ENCODE measurements around the gene RNF144A. TPM values are rescaled to one million over a fixed set of nuclear protein-coding genes. Genes with fewer than 3 reads are reported as not detected.

The RNF144A gene
- polyA plus RNA-seq, 1 of the 3 experiments (the other 2 are of a cell fraction), result 15.6 TPM

DNA sequence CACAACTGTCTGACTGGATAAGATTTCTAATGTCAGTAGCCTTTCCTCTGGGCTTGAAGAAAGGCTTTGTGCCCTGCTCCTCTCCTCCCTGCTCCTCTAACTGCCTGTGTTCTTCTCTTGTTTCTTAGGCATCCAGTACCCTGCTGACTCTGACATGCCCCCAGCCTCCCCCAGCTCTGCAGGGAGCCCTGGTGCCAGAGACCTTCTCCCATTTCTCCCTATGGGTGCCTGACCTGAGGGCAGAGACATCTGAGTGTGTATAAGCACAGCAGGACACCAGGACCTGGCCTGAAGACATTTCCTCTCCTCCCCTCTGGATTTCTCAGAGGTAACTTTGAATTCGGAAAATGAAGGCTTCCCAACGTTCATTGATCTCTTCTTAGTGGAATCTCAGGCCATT is 23.6 kb downstream of the RNF144A start (continued):
- no peak for TF ChIP-seq USF1 (IDR thresholded peaks at IDR 0.05; ENCODE audit: borderline replicate concordance, low read depth)
- TF ChIP-seq, protein P1, sequence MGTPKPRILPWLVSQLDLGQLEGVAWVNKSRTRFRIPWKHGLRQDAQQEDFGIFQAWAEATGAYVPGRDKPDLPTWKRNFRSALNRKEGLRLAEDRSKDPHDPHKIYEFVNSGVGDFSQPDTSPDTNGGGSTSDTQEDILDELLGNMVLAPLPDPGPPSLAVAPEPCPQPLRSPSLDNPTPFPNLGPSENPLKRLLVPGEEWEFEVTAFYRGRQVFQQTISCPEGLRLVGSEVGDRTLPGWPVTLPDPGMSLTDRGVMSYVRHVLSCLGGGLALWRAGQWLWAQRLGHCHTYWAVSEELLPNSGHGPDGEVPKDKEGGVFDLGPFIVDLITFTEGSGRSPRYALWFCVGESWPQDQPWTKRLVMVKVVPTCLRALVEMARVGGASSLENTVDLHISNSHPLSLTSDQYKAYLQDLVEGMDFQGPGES (IDR thresholded peaks at IDR 0.05; ENCODE audit: low read depth, low read length), result no peak

- Histone ChIP-seq H3K36me3 (replicated peaks in 1 of 2; ENCODE audit: control insufficient read depth in 1 of 2, insufficient read depth in 2 of 2, low read length in 1 of 2) (peaks cover 3 to 36% of the 10 kb centered on the region in 2 experiments), H2AFZ (ENCODE audit: low read depth) (no peak overlapping the region), H4K20me1 (ENCODE audit: insufficient read depth) (peaks cover 11% of the 10 kb centered on the region), H3F3A (replicated peaks; ENCODE audit: insufficient read depth) (peaks cover 5% of the 10 kb centered on the region), H3K4me1 (ENCODE audit: control insufficient read depth in 1 of 2, insufficient read depth in 2 of 2, low read depth in 1 of 2, low read length in 1 of 2) (peaks cover 0 to 21% of the 10 kb centered on the region in 2 experiments; a peak in 3 of 4 replicates), H3K4me2 (no peak overlapping the region), H3K9me3 (no peaks in the 10 kb centered on the region), H3K27me3 (ENCODE audit: insufficient read depth) (no peaks in the 10 kb centered on the region), H3K9me2 (no peaks in the 10 kb centered on the region), H3K27ac (ENCODE audit: low read depth in 2 of 2, low read length in 1 of 2) (peak overlapping the region in 1 of 2 experiments; percentile 31; a peak in 1 of 4 replicates), H3K9ac (no peak overlapping the region), H3K4me3 (ENCODE audit: low read depth in 2 of 2, low read length in 1 of 2) (no peak overlapping the region), H3K79me2 (ENCODE audit: insufficient read depth) (peaks cover 15% of the 10 kb centered on the region)
- POLR2A ChIA-PET, result no interaction called here
- TF ChIP-seq FOXM1 (IDR thresholded peaks at IDR 0.05; ENCODE audit: low read depth), result no peak
- no peak for TF ChIP-seq RCOR1 (IDR thresholded peaks at IDR 0.05; ENCODE audit: low read length)
- no peak for TF ChIP-seq JUND (IDR thresholded peaks at IDR 0.05)
- TF ChIP-seq TCF12 (IDR thresholded peaks at IDR 0.05), result no peak
- no peak for TF ChIP-seq ZBTB33 (IDR thresholded peaks at IDR 0.05; ENCODE audit: borderline replicate concordance, low read depth)
- no peak for TF ChIP-seq CHD2 (IDR thresholded peaks at IDR 0.05; ENCODE audit: low read length, partially characterized antibody)
- no peak for TF ChIP-seq GATA2 (CRISPR knock-in tag; IDR thresholded peaks at IDR 0.05)
- no peak for TF ChIP-seq MEF2A (IDR thresholded peaks at IDR 0.05; ENCODE audit: borderline replicate concordance, low read depth)
- TF ChIP-seq EP300 (IDR thresholded peaks at IDR 0.05; ENCODE audit: borderline replicate concordance in 1 of 2, low read depth in 1 of 2, low read length in 1 of 2), result no peak
- TF ChIP-seq, protein P1 (IDR thresholded peaks at IDR 0.05; ENCODE audit: low read depth, low read length), result no peak
- no peak for TF ChIP-seq TAF1 (IDR thresholded peaks at IDR 0.05; ENCODE audit: borderline replicate concordance, low read depth, low read length)
- TF ChIP-seq EZH2phosphoT487 (IDR thresholded peaks at IDR 0.05; ENCODE audit: borderline replicate concordance, low read depth), result no peak
- TF ChIP-seq, protein P2, sequence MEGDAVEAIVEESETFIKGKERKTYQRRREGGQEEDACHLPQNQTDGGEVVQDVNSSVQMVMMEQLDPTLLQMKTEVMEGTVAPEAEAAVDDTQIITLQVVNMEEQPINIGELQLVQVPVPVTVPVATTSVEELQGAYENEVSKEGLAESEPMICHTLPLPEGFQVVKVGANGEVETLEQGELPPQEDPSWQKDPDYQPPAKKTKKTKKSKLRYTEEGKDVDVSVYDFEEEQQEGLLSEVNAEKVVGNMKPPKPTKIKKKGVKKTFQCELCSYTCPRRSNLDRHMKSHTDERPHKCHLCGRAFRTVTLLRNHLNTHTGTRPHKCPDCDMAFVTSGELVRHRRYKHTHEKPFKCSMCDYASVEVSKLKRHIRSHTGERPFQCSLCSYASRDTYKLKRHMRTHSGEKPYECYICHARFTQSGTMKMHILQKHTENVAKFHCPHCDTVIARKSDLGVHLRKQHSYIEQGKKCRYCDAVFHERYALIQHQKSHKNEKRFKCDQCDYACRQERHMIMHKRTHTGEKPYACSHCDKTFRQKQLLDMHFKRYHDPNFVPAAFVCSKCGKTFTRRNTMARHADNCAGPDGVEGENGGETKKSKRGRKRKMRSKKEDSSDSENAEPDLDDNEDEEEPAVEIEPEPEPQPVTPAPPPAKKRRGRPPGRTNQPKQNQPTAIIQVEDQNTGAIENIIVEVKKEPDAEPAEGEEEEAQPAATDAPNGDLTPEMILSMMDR (IDR thresholded peaks at IDR 0.05), result no peak
- CTCF ChIA-PET, result interaction anchor here (1.0 kb wide), 1 partner anchor 9 kb away, joined by 3 read pairs; no protein-coding TSS in a partner anchor
- DNase-seq, result no peak
- WGBS (ENCODE audit: low lambda C conversion rate), result 94% methylated on average over 10 of the region's 10 CpGs
These were observed 24.3 kb downstream of the RNF144A start for GRCh38 chr2:6941299-6942046.
